Measurements from ENCODE around the gene FAM219B.
A peak's percentile ranks its signal among the peaks of the same experiment; 100 is the strongest.
"Not testable (repeated sequence)": the region's sequence is repeated elsewhere in the genome, so short reads cannot be mapped to it uniquely, and the experiment has no call there.

Gene FAM219B

GRCh38 chr15:74893627-74894026 lies 13.0 kb downstream of the FAM219B start:
- peaks cover 6% of the 10 kb centered on the region for H3K4me1 ChIP-seq (ENCODE audit: insufficient read depth, low read length)
- no peaks in the 10 kb centered on the region for H3K9me3 ChIP-seq (ENCODE audit: control insufficient read depth, insufficient read depth, low read length)
- H3K36me3 ChIP-seq (ENCODE audit: insufficient read depth, low read length): peaks cover 5% of the 10 kb centered on the region
- no peak overlapping the region for H3K9ac ChIP-seq (ENCODE audit: low read depth, low read length)

GRCh38 chr15:74892931-74893330 lies 13.7 kb downstream of the FAM219B start:
- Histone ChIP-seq H3K9ac (ENCODE audit: low read depth, low read length) (no peak overlapping the region), H3K36me3 (ENCODE audit: insufficient read depth, low read length) (peaks cover 5% of the 10 kb centered on the region), H3K9me3 (ENCODE audit: control insufficient read depth, insufficient read depth, low read length) (no peaks in the 10 kb centered on the region), H3K4me1 (ENCODE audit: insufficient read depth, low read length) (peaks cover 7% of the 10 kb centered on the region)

- no peaks in the 10 kb centered on the region for H3K9me3 ChIP-seq (ENCODE audit: control insufficient read depth, insufficient read depth, low read length)
- peaks cover 5% of the 10 kb centered on the region for H3K36me3 ChIP-seq (ENCODE audit: insufficient read depth, low read length)
- H3K9ac ChIP-seq (ENCODE audit: low read depth, low read length): no peak overlapping the region
- peaks cover 7% of the 10 kb centered on the region for H3K4me1 ChIP-seq (ENCODE audit: insufficient read depth, low read length)
Measured at GRCh38 chr15:74892313-74892712, 14.3 kb downstream of the FAM219B start.

- Histone ChIP-seq H3K9ac (ENCODE audit: low read depth, low read length) (no peak overlapping the region), H3K9me3 (ENCODE audit: control insufficient read depth, insufficient read depth, low read length) (no peaks in the 10 kb centered on the region), H3K4me1 (ENCODE audit: insufficient read depth, low read length) (peaks cover 7% of the 10 kb centered on the region), H3K36me3 (ENCODE audit: insufficient read depth, low read length) (peaks cover 5% of the 10 kb centered on the region)
Measured at GRCh38 chr15:74891469-74891868, 15.2 kb downstream of the FAM219B start.

- Histone ChIP-seq H3K9ac (ENCODE audit: low read depth, low read length) (peak overlapping the region; percentile 80), H3K4me1 (ENCODE audit: insufficient read depth, low read length) (peaks cover 7% of the 10 kb centered on the region), H3K36me3 (ENCODE audit: insufficient read depth, low read length) (peaks cover 5% of the 10 kb centered on the region), H3K9me3 (ENCODE audit: control insufficient read depth, insufficient read depth, low read length) (no peaks in the 10 kb centered on the region)
Measured at GRCh38 chr15:74890665-74890960, 16.0 kb downstream of the FAM219B start.

- peaks cover 5% of the 10 kb centered on the region; the same call in 1 of the 2 replicates for H3K36me3 ChIP-seq (ENCODE audit: insufficient read depth, low read length)
- peak within 1 kb of the TSS; percentile 80 for H3K9ac ChIP-seq (ENCODE audit: low read depth, low read length)
- H3K4me1 ChIP-seq (ENCODE audit: insufficient read depth, low read length): peaks cover 7% of the 10 kb centered on the region
- no peaks in the 10 kb centered on the region for H3K9me3 ChIP-seq (ENCODE audit: control insufficient read depth, insufficient read depth, low read length)
Measured at GRCh38 chr15:74889883-74890664, 16.6 kb downstream of the FAM219B start, which contains the start of gene MPI. Gene MPI, plus strand, starts transcription at chr15:74890042. Its CDS starts 32 bp downstream, at chr15:74890074.

- Histone ChIP-seq H3K36me3 (ENCODE audit: insufficient read depth, low read length) (peaks cover 5% of the 10 kb centered on the region; the same call in 1 of the 2 replicates), H3K4me1 (ENCODE audit: insufficient read depth, low read length) (peaks cover 7% of the 10 kb centered on the region), H3K9me3 (ENCODE audit: control insufficient read depth, insufficient read depth, low read length) (no peaks in the 10 kb centered on the region), H3K9ac (ENCODE audit: low read depth, low read length) (peak overlapping the region; percentile 80)
Measured at GRCh38 chr15:74889390-74889882, 17.2 kb downstream of the FAM219B start.

GRCh38 chr15:74888716-74889115 lies 17.9 kb downstream of the FAM219B start:
- Histone ChIP-seq H3K36me3 (ENCODE audit: insufficient read depth, low read length) (peaks cover 5% of the 10 kb centered on the region; the same call in 1 of the 2 replicates), H3K9me3 (ENCODE audit: control insufficient read depth, insufficient read depth, low read length) (no peaks in the 10 kb centered on the region), H3K9ac (ENCODE audit: low read depth, low read length) (no peak overlapping the region), H3K4me1 (ENCODE audit: insufficient read depth, low read length) (peaks cover 7% of the 10 kb centered on the region)

GRCh38 chr15:74887537-74888193 lies 19.0 kb downstream of the FAM219B start:
- H3K9ac ChIP-seq (ENCODE audit: low read depth, low read length); H3K4me1 ChIP-seq (ENCODE audit: insufficient read depth, low read length); H3K36me3 ChIP-seq (ENCODE audit: insufficient read depth, low read length); H3K9me3 ChIP-seq (ENCODE audit: control insufficient read depth, insufficient read depth, low read length): not testable (repeated sequence)

GRCh38 chr15:74885461-74885860 lies 21.2 kb downstream of the FAM219B start:
- no peaks in the 10 kb centered on the region for H3K36me3 ChIP-seq (ENCODE audit: insufficient read depth, low read length)
- H3K9me3 ChIP-seq (ENCODE audit: control insufficient read depth, insufficient read depth, low read length): peaks cover 6% of the 10 kb centered on the region
- peaks cover 7% of the 10 kb centered on the region for H3K4me1 ChIP-seq (ENCODE audit: insufficient read depth, low read length)
- H3K9ac ChIP-seq (ENCODE audit: low read depth, low read length): no peak overlapping the region

- H3K36me3 ChIP-seq (ENCODE audit: insufficient read depth, low read length): no peaks in the 10 kb centered on the region
- H3K9me3 ChIP-seq (ENCODE audit: control insufficient read depth, insufficient read depth, low read length): peaks cover 6% of the 10 kb centered on the region
- H3K4me1 ChIP-seq (ENCODE audit: insufficient read depth, low read length): peaks cover 7% of the 10 kb centered on the region
- H3K9ac ChIP-seq (ENCODE audit: low read depth, low read length): no peak overlapping the region
Measured at GRCh38 chr15:74884428-74885223, 22.0 kb downstream of the FAM219B start.

GRCh38 chr15:74882528-74882927 lies 24.1 kb downstream of the FAM219B start:
- no peaks in the 10 kb centered on the region for H3K36me3 ChIP-seq (ENCODE audit: insufficient read depth, low read length)
- H3K4me1 ChIP-seq (ENCODE audit: insufficient read depth, low read length): no peaks in the 10 kb centered on the region
- peaks cover 6% of the 10 kb centered on the region for H3K9me3 ChIP-seq (ENCODE audit: control insufficient read depth, insufficient read depth, low read length)

GRCh38 chr15:74878273-74878672 lies 28.4 kb downstream of the FAM219B start:
- Histone ChIP-seq H3K4me1 (ENCODE audit: insufficient read depth, low read length) (no peaks in the 10 kb centered on the region), H3K9me3 (ENCODE audit: control insufficient read depth, insufficient read depth, low read length) (peaks cover 6% of the 10 kb centered on the region), H3K36me3 (ENCODE audit: insufficient read depth, low read length) (no peaks in the 10 kb centered on the region), H3K9ac (ENCODE audit: low read depth, low read length) (no peak overlapping the region)

More at GRCh38 chr15:74882528-74882927, 24.1 kb downstream of the FAM219B start:
- H3K9ac ChIP-seq (ENCODE audit: low read depth, low read length): no peak overlapping the region

- no peaks in the 10 kb centered on the region for H3K9me3 ChIP-seq (ENCODE audit: control insufficient read depth, insufficient read depth, low read length)
- H3K36me3 ChIP-seq (ENCODE audit: insufficient read depth, low read length): no peaks in the 10 kb centered on the region
- H3K9ac ChIP-seq (ENCODE audit: low read depth, low read length): peak overlapping the region; percentile 67; the same call in 1 of the 2 replicates
- peaks cover 14% of the 10 kb centered on the region for H3K4me1 ChIP-seq (ENCODE audit: insufficient read depth, low read length)
Measured at GRCh38 chr15:74873756-74874424, 32.8 kb downstream of the FAM219B start.
